Colonic mucosa (tissue), 4 donors: ENCODE measurements around the gene RGS3. TPM values are rescaled to one million over a fixed set of nuclear protein-coding genes. Genes with fewer than 3 reads are reported as not detected.

ENCODE experiments used
- DNase-seq: peaks from one replicate; pipeline ENCODE4 v3.0.0-alpha.2; 2020
- H3K27ac ChIP-seq: fragments of 200-600 bp; one replicate; pipeline ENCODE4 v1.8.0; 2021
- H3K27me3 ChIP-seq: fragments of 200-600 bp; one replicate; pipeline ENCODE4 v1.8.0; 2021
- H3K36me3 ChIP-seq: fragments of 200-600 bp; one replicate; pipeline ENCODE4 v1.8.0; 2021
- H3K4me1 ChIP-seq: fragments of 200-600 bp; one replicate; pipeline ENCODE4 v1.8.0; 2021; ENCODE audit warnings: mild to moderate bottlenecking
- H3K4me3 ChIP-seq: fragments of 200-600 bp; one replicate; pipeline ENCODE4 v1.8.0; 2021
- H3K9ac ChIP-seq, 2 donors: one replicate each; pipeline ENCODE4 v1.7.0; 2013; ENCODE audit warnings: control low read depth in 2 of 2, low read depth in 2 of 2, low read length in 2 of 2
- H3K9me3 ChIP-seq: fragments of 200-600 bp; one replicate; pipeline ENCODE4 v1.8.0; 2021
- intact Hi-C: fragments of 100-400 bp; cut with DNase I; formaldehyde crosslinking; loops from one replicate; pipeline ENCODE4 v1.14.1; 2022
- total RNA-seq, 2 donors: library from RNA; stranded (reverse); fragmentation: NEBNext Ultra II Directional in 1 of 2; extraction: Animal tissue kit (Norgen Biotek cat#: 25700) in 1 of 2; gene quantifications; one replicate each; pipeline ENCODE4 v1.2.1, GENCODE V29; 2021
- TF ChIP-seq, protein P1 (sequence below): fragments of 200-600 bp; IDR thresholded peaks from one replicate; pipeline ENCODE4 v1.8.0; 2022; ENCODE audit warnings: antibody characterized with exemption, mild to moderate bottlenecking
- donor health status: healthy.
- donor health status: DM: no; HTN: no; CAD: no.
- donor health status: DM: no; HTN: no; CAD: no.

RGS3 gene
- total RNA-seq, 2 donors from 2014 or later, result 67.4 to 71.1 TPM

DNA sequence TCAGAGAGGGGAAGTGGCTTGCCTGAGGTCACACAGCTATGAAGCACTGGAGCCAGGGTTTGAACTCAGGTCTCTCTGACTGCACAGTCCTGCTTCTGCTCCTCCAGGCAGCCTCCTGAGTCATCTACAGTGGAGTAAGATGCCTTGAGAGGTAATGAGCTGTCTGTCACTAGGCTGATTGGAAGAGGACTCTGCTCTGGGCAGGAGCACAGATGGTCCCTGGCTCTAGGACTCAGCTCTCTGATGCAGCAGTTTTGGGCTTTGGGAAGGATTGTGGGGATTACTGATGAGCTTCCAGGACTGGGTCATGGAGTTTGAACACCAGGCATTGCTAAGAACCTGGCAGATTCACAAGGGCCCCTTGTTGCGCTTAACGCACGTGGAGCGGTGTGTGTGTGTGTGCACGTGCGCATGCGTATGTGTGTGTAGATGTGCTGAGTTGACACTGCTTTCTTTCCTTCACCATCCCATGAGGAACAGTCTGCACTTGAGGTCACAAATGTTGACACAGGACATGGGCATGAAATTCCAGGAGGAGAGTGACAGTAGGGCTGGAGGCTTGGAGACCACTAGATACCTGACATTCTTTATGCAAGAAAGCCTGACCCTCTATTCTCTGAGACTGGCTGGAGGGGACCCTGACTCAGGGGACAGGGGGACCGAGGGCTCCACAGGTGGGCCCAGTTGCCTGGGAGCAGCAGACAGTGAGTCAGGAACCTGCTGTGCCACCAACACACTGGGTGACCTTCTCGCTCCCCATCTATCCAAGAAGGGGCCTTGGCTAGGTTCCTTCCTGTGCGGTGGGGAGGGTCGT lies 170.5 kb downstream of the RGS3 start:
- Histone ChIP-seq H3K27ac (no peak overlapping the region), H3K4me1 (no peaks in the 10 kb centered on the region), H3K4me3 (no peak overlapping the region), H3K9me3 (no peaks in the 10 kb centered on the region), H3K27me3 (no peaks in the 10 kb centered on the region), H3K9ac (no peak overlapping the region), H3K36me3 (no peaks in the 10 kb centered on the region)
- intact Hi-C loops, result no loop called here
- TF ChIP-seq, protein P1, sequence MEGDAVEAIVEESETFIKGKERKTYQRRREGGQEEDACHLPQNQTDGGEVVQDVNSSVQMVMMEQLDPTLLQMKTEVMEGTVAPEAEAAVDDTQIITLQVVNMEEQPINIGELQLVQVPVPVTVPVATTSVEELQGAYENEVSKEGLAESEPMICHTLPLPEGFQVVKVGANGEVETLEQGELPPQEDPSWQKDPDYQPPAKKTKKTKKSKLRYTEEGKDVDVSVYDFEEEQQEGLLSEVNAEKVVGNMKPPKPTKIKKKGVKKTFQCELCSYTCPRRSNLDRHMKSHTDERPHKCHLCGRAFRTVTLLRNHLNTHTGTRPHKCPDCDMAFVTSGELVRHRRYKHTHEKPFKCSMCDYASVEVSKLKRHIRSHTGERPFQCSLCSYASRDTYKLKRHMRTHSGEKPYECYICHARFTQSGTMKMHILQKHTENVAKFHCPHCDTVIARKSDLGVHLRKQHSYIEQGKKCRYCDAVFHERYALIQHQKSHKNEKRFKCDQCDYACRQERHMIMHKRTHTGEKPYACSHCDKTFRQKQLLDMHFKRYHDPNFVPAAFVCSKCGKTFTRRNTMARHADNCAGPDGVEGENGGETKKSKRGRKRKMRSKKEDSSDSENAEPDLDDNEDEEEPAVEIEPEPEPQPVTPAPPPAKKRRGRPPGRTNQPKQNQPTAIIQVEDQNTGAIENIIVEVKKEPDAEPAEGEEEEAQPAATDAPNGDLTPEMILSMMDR, result no peak
- no peak for DNase-seq

DNA sequence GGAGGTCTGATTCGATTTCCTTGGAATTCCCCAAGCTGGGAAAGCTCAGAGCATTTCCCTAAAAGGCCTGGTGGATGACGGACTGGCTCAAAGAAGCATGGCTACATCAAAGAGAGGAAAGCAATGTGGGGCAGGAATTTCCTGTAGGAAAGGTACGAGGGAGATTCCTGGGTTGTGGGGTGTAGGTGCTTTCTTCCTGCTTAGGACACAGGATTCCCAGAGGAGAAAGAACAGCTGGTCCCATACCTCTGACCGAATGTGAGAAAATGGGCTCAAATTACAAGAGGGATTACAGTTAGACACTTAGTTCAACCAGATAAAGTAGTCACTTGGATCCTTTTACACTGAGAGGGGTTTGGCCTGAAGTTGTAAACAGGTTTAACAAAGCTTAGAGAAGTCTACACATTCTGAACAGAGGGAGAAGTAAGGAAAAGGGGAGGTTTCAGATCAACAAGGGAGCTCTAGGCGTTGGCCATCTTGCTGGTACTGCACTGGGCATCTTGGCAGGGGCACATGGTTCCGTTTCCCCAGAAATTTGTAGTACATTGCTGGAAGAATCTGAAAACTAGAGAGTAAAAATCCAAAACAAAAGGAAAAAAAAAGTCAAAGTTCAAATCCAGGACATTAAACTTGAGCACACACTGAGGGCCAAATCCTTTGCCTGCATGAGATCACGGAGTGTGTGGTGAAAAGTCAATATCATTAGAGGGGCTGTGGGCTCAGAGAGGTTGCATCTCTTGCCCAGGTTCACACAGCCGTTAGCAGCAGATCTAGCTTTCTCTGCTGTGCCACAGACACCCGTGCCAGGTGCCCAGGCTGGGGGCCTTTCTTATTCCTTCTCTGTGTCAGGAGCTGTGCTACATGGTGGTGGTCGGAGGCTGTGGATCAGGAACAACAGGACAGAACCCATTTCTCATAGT lies 171.3 kb downstream of the RGS3 start:
- Histone ChIP-seq H3K9ac (no peak overlapping the region), H3K27me3 (no peaks in the 10 kb centered on the region), H3K4me1 (no peaks in the 10 kb centered on the region), H3K4me3 (no peak overlapping the region), H3K36me3 (no peaks in the 10 kb centered on the region), H3K9me3 (no peaks in the 10 kb centered on the region), H3K27ac (no peak overlapping the region)
- no peak for DNase-seq
- TF ChIP-seq, protein P1, result no peak
- intact Hi-C loops, result no loop called here

DNA sequence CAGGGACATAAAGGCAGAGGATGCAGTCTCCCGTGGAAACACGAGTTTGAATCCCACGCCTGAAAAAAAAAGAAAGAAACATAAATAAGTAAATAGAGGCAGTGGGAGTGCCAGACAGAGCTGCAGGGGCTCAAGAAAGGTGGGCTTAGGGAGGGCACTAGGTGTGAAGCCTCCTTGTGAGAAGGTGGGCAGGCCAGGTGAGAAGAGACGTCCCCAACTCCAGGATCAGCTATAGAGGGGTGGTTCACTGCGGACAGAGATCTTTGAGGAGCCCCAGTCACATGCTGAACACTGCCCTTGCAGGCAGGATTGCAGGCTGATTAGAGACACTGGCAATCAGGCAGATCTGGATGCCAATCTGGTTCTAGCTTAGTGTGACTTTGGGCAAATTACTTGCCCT lies 172.1 kb downstream of the RGS3 start:
- no peaks in the 10 kb centered on the region for H3K27me3 ChIP-seq
- intact Hi-C loops, result no loop called here
- H3K4me3 ChIP-seq, result no peak overlapping the region
- DNase-seq, result no peak
- no peak overlapping the region for H3K27ac ChIP-seq
- no peaks in the 10 kb centered on the region for H3K9me3 ChIP-seq
- TF ChIP-seq, protein P1, result no peak
- H3K9ac ChIP-seq, result no peak overlapping the region
- H3K4me1 ChIP-seq, result no peaks in the 10 kb centered on the region
- no peaks in the 10 kb centered on the region for H3K36me3 ChIP-seq

DNA sequence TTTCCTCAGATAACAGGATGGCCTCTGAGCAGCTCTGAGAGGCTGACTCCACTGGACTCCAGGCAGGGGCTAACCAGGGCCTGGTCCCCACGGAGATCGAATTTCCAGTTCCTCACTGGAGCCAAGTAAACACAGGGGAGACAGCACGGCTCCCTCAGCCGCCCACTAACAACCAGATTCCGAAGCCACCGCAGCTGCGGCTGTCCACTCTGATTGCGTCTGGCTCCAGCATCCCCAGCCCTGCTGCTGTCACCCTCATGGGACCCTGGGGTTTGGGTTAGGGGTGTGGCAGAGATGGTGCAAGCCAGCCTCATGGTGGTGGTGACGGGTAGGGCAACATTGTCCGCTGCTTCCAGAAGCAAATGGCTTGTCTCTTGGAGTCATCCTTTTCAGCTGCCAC lies 172.6 kb downstream of the RGS3 start:
- no peak overlapping the region for H3K4me3 ChIP-seq
- no peak for DNase-seq
- H3K27ac ChIP-seq, result no peak overlapping the region
- no peaks in the 10 kb centered on the region for H3K9me3 ChIP-seq
- no peaks in the 10 kb centered on the region for H3K27me3 ChIP-seq
- no peaks in the 10 kb centered on the region for H3K36me3 ChIP-seq
- intact Hi-C loops, result no loop called here
- H3K4me1 ChIP-seq, result no peaks in the 10 kb centered on the region
- TF ChIP-seq, protein P1, result no peak
- H3K9ac ChIP-seq, result no peak overlapping the region

DNA sequence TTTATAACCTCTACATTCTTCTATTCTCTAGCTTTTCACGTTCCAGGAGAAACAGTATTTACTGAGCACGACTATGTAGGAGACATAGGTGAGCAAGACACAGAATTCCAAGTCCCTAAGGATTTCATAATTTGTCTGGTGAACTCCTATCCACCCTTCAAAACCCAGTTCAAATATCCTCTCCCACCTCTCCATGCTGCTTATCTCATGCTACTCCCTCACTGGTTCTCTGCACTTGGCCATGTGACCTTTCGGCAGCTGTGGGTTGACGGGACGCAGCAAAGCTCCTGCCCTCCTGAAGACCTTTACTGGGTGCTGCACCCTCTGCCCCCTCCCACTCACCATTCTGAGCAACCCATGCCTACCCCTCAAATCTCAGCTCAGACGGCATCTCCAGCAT lies 173.2 kb downstream of the RGS3 start:
- Histone ChIP-seq H3K4me1 (no peaks in the 10 kb centered on the region), H3K27ac (no peak overlapping the region), H3K9ac (no peak overlapping the region), H3K9me3 (no peaks in the 10 kb centered on the region), H3K4me3 (no peak overlapping the region), H3K27me3 (no peaks in the 10 kb centered on the region), H3K36me3 (no peaks in the 10 kb centered on the region)
- TF ChIP-seq, protein P1, result no peak
- no peak for DNase-seq
- intact Hi-C loops, result no loop called here
